ENCODE measurements around the gene CDC42BPA. TPM values are rescaled to one million over a fixed set of nuclear protein-coding genes. Genes with fewer than 3 reads are reported as not detected.

Gene CDC42BPA
- total and polyA plus RNA-seq, 2 experiments from 2014 or later: 28.6 to 39.1 TPM

GRCh38 chr1:226988334-226988666 is 330.0 kb downstream of the CDC42BPA start:
- Histone ChIP-seq H4K20me1 (ENCODE audit: insufficient read depth) (no peaks in the 10 kb centered on the region), H2AFZ (no peak overlapping the region), H3K9me3 (ENCODE audit: low read depth) (no peaks in the 10 kb centered on the region), H3K4me3 (no peak overlapping the region), H3K27ac (no peak overlapping the region), H3K4me1 (ENCODE audit: insufficient read depth) (no peaks in the 10 kb centered on the region), H3K9me2 (ENCODE audit: insufficient read depth) (no peaks in the 10 kb centered on the region), H3K4me2 (ENCODE audit: unreplicated experiment) (no peak overlapping the region), H3K79me2 (ENCODE audit: insufficient read depth) (no peaks in the 10 kb centered on the region), H3K36me3 (ENCODE audit: low read depth) (0 out of 2 replicates have a peak, but pooled peaks cover 4% of the 10 kb centered on the region), H3F3A (ENCODE audit: insufficient read depth) (no peaks in the 10 kb centered on the region), H3K9ac (no peak overlapping the region), H3K27me3 (replicated peaks; ENCODE audit: insufficient read depth) (no peaks in the 10 kb centered on the region)
- TF ChIP-seq EZH2 (IDR thresholded peaks at IDR 0.05; ENCODE audit: insufficient read depth, poor library complexity, severe bottlenecking) (no peak), EZH2phosphoT487 (IDR thresholded peaks at IDR 0.05; ENCODE audit: insufficient read depth, low read depth) (no peak)
- WGBS, 2 experiments (ENCODE audit: low coverage in 1 of 2, low lambda C conversion rate in 2 of 2, missing lambda C conversion rate in 2 of 2): 60 to 64% methylated on average over 3 of the region's 3 CpGs
- in situ Hi-C loops (cut with MboI): no loop called here
- DNase-seq: no peak

- WGBS, 2 experiments (ENCODE audit: low coverage in 1 of 2, low lambda C conversion rate in 2 of 2, missing lambda C conversion rate in 2 of 2): 94 to 96% methylated on average over 16 of the region's 16 CpGs
- no peaks in the 10 kb centered on the region for H3K27me3 ChIP-seq (replicated peaks; ENCODE audit: insufficient read depth)
- in situ Hi-C loops (cut with MboI): no loop called here
These were observed 330.5 kb downstream of the CDC42BPA start for GRCh38 chr1:226987623-226988333.

GRCh38 chr1:226987179-226987536 is 331.1 kb downstream of the CDC42BPA start:
- DNase-seq: no peak
- H2AFZ ChIP-seq: no peak overlapping the region
- 80 to 85% methylated on average over 8 of the region's 8 CpGs for WGBS, 2 experiments (ENCODE audit: low coverage in 1 of 2, low lambda C conversion rate in 2 of 2, missing lambda C conversion rate in 2 of 2)
- H3K9ac ChIP-seq: no peak overlapping the region
- no peaks in the 10 kb centered on the region for H3K9me2 ChIP-seq (ENCODE audit: insufficient read depth)
- H3K27ac ChIP-seq: no peak overlapping the region
- no peaks in the 10 kb centered on the region for H3K27me3 ChIP-seq (replicated peaks; ENCODE audit: insufficient read depth)
- no peaks in the 10 kb centered on the region for H3K9me3 ChIP-seq (ENCODE audit: low read depth)
- no peaks in the 10 kb centered on the region for H3K4me1 ChIP-seq (ENCODE audit: insufficient read depth)
- in situ Hi-C loops (cut with MboI): no loop called here
- no peak overlapping the region for H3K4me3 ChIP-seq
- H4K20me1 ChIP-seq (ENCODE audit: insufficient read depth): no peaks in the 10 kb centered on the region
- H3K36me3 ChIP-seq (ENCODE audit: low read depth): 0 out of 2 replicates have a peak, but pooled peaks cover 1% of the 10 kb centered on the region
- no peaks in the 10 kb centered on the region for H3F3A ChIP-seq (ENCODE audit: insufficient read depth)
- TF ChIP-seq EZH2 (IDR thresholded peaks at IDR 0.05; ENCODE audit: insufficient read depth, poor library complexity, severe bottlenecking) (no peak), EZH2phosphoT487 (IDR thresholded peaks at IDR 0.05; ENCODE audit: insufficient read depth, low read depth) (no peak)
- H3K79me2 ChIP-seq (ENCODE audit: insufficient read depth): no peaks in the 10 kb centered on the region
- H3K4me2 ChIP-seq (ENCODE audit: unreplicated experiment): no peak overlapping the region

More at GRCh38 chr1:226987623-226988333, 330.5 kb downstream of the CDC42BPA start:
- H3K4me3 ChIP-seq: no peak overlapping the region
- no peaks in the 10 kb centered on the region for H3K9me3 ChIP-seq (ENCODE audit: low read depth)
- no peak overlapping the region for H3K9ac ChIP-seq
- H3K79me2 ChIP-seq (ENCODE audit: insufficient read depth): no peaks in the 10 kb centered on the region
- no peaks in the 10 kb centered on the region for H3K4me1 ChIP-seq (ENCODE audit: insufficient read depth)
- H3K36me3 ChIP-seq (ENCODE audit: low read depth): 0 out of 2 replicates have a peak, but pooled peaks cover 4% of the 10 kb centered on the region
- no peak for TF ChIP-seq EZH2phosphoT487 (IDR thresholded peaks at IDR 0.05; ENCODE audit: insufficient read depth, low read depth)
- no peak for TF ChIP-seq EZH2 (IDR thresholded peaks at IDR 0.05; ENCODE audit: insufficient read depth, poor library complexity, severe bottlenecking)
- H3K4me2 ChIP-seq (ENCODE audit: unreplicated experiment): no peak overlapping the region
- no peak for DNase-seq
- no peak overlapping the region for H3K27ac ChIP-seq
- no peaks in the 10 kb centered on the region for H4K20me1 ChIP-seq (ENCODE audit: insufficient read depth)
- no peak overlapping the region for H2AFZ ChIP-seq
- H3F3A ChIP-seq (ENCODE audit: insufficient read depth): no peaks in the 10 kb centered on the region
- no peaks in the 10 kb centered on the region for H3K9me2 ChIP-seq (ENCODE audit: insufficient read depth)

DNA sequence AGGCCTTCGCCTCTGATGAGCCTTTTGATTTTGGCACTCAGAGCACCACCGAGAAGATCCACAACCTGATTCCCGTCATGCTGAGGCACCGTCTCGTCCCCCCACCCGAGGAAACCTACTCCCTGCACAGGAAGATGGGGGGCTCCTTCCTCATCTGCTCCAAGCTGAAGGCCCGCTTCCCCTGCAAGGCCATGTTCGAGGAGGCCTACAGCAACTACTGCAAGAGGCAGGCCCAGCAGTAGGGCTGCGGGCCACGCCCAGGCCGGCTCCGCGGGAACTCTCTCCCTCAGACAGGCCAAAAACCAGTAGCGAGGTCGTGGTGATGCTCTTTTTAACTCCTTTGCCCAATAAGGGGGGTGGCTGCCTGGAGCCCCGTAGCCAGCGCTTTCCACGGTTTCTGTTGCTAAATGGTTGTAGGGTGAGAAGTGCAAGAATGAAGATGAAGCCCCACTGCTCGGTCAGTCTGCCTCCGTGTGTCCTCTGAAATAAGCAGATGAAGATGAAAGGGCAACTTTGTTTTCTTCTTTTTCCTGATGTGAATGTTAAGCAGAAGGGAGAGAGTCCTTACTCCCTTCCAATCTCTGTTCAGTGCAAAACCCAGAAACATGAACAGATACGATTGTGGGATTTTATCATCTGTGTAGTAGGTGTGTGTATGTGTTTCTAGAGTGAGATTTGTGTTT is 331.7 kb downstream of the CDC42BPA start:
- TF ChIP-seq EZH2 (IDR thresholded peaks at IDR 0.05; ENCODE audit: insufficient read depth, poor library complexity, severe bottlenecking): no peak
- Histone ChIP-seq H3K9me3 (ENCODE audit: low read depth) (no peaks in the 10 kb centered on the region), H3K36me3 (ENCODE audit: low read depth) (no peaks in the 10 kb centered on the region), H3K27me3 (replicated peaks; ENCODE audit: insufficient read depth) (no peaks in the 10 kb centered on the region), H3K4me3 (no peak overlapping the region), H4K20me1 (ENCODE audit: insufficient read depth) (no peaks in the 10 kb centered on the region), H2AFZ (no peak overlapping the region), H3K9ac (no peak overlapping the region), H3K9me2 (ENCODE audit: insufficient read depth) (no peaks in the 10 kb centered on the region), H3K4me1 (ENCODE audit: insufficient read depth) (no peaks in the 10 kb centered on the region), H3K4me2 (ENCODE audit: unreplicated experiment) (no peak overlapping the region), H3K79me2 (ENCODE audit: insufficient read depth) (no peaks in the 10 kb centered on the region), H3F3A (ENCODE audit: insufficient read depth) (no peaks in the 10 kb centered on the region), H3K27ac (no peak overlapping the region)
- WGBS, 2 experiments (ENCODE audit: low coverage in 1 of 2, low lambda C conversion rate in 2 of 2, missing lambda C conversion rate in 2 of 2): 95 to 96% methylated on average over 21 of the region's 21 CpGs
- in situ Hi-C loops (cut with MboI): no loop called here
- DNase-seq: no peak

Measured in GM23248 (cell line).